K562 (cell line): ENCODE results near the gene SEBOX. TPM values are rescaled to one million over a fixed set of nuclear protein-coding genes. Genes with fewer than 3 reads are reported as not detected.
A peak's percentile ranks its signal among the peaks of the same experiment; 100 is the strongest.

Experiments used
- BMI1 ChIP-seq: fragments of 150-350 bp; IDR thresholded peaks from 2 replicates; pipeline ENCODE4 v1.6.1; 2014; ENCODE audit warnings: low read length
- CTCFL ChIP-seq: IDR thresholded peaks from 2 replicates; pipeline ENCODE4 v1.6.1; 2011; ENCODE audit warnings: borderline replicate concordance, low read depth, mild to moderate bottlenecking, moderate library complexity, low read length; ENCODE audit not compliant: insufficient read depth, poor library complexity, severe bottlenecking
- E2F3 ChIP-seq: fragments of 250-450 bp; sonication (Bioruptor Pico); IDR thresholded peaks from 2 replicates; pipeline ENCODE4 v1.4.0; 2020; ENCODE audit warnings: mild to moderate bottlenecking
- EWSR1 ChIP-seq: fragments of 450-650 bp; IDR thresholded peaks from 2 replicates; pipeline ENCODE4 v1.6.1; 2018; ENCODE audit warnings: borderline replicate concordance, mild to moderate bottlenecking, low read depth, moderate library complexity; ENCODE audit not compliant: partially characterized antibody
- GATAD2B ChIP-seq: fragments of 450-650 bp; IDR thresholded peaks from 2 replicates; pipeline ENCODE4 v1.6.1; 2017; ENCODE audit warnings: mild to moderate bottlenecking, borderline replicate concordance
- NR2C2 ChIP-seq, 2 experiments: fragments of 200-800 bp in 1 of 2; sonication (Bioruptor generic) in 1 of 2; sonication (generic) in 1 of 2; formaldehyde crosslinking in 1 of 2; IDR thresholded peaks; 2 replicates each; pipeline versions ENCODE4 v1.6.1 to v1.8.0; 2016 to 2022; ENCODE audit warnings: mild to moderate bottlenecking in 1 of 2, missing compliant biosample characterization in 1 of 2, missing genetic modification characterization in 1 of 2, missing genetic modification reagents in 1 of 2
- PHF8 ChIP-seq: fragments of 200-600 bp; sonication (generic); IDR thresholded peaks from 2 replicates; pipeline ENCODE4 v1.6.1; 2012; ENCODE audit warnings: mixed run types, mild to moderate bottlenecking, inconsistent platforms, low read length, moderate library complexity, borderline replicate concordance
- RB1 ChIP-seq: fragments of 450-650 bp; IDR thresholded peaks from 2 replicates; pipeline ENCODE4 v1.6.1; 2017; ENCODE audit warnings: low read depth, mild to moderate bottlenecking
- RBBP5 ChIP-seq: fragments of 200-600 bp; sonication (generic); IDR thresholded peaks from 2 replicates; pipeline ENCODE4 v1.6.1; 2012; ENCODE audit warnings: borderline replicate concordance, mild to moderate bottlenecking, low read length, control low read depth, inconsistent platforms; ENCODE audit not compliant: insufficient read depth, poor library complexity, severe bottlenecking
- RBM17 ChIP-seq: fragments of 200-400 bp; formaldehyde crosslinking; IDR thresholded peaks from 2 replicates; pipeline ENCODE4 v1.6.1; 2017; ENCODE audit warnings: low read depth, mild to moderate bottlenecking, low read length, borderline replicate concordance
- RNF2 ChIP-seq: sonication (generic); IDR thresholded peaks from 2 replicates; pipeline ENCODE4 v1.6.1; 2016
- SIN3B ChIP-seq: fragments of 450-650 bp; IDR thresholded peaks from 2 replicates; pipeline ENCODE4 v1.6.1; 2017; ENCODE audit warnings: low read depth, mild to moderate bottlenecking, moderate library complexity
- SMARCA5 ChIP-seq: fragments of 450-650 bp; IDR thresholded peaks from 2 replicates; pipeline ENCODE4 v1.6.1; 2016
- SRSF9 ChIP-seq: fragments of 200-400 bp; formaldehyde crosslinking; IDR thresholded peaks from 2 replicates; pipeline ENCODE4 v1.6.1; 2017; ENCODE audit warnings: low read depth, low read length, borderline replicate concordance
- YBX1 ChIP-seq: fragments of 450-650 bp; IDR thresholded peaks from 2 replicates; pipeline ENCODE4 v1.7.1; 2016; ENCODE audit warnings: mild to moderate bottlenecking
- ZFP30 ChIP-seq: fragments of 250-450 bp; sonication (Bioruptor Pico); IDR thresholded peaks from 2 replicates; pipeline ENCODE4 v1.8.0; 2022; ENCODE audit warnings: moderate library complexity, mild to moderate bottlenecking, inconsistent platforms, borderline replicate concordance
- ZNF174 ChIP-seq: fragments of 250-450 bp; sonication (Bioruptor Pico); IDR thresholded peaks from 2 replicates; pipeline ENCODE4 v1.4.0; 2020; ENCODE audit warnings: mild to moderate bottlenecking
- ZNF79 ChIP-seq: fragments of 250-450 bp; sonication (Bioruptor Pico); IDR thresholded peaks from 2 replicates; pipeline ENCODE4 v1.4.0; 2020; ENCODE audit warnings: low read depth, mild to moderate bottlenecking, moderate library complexity
- polyA plus RNA-seq, 8 experiments: library from polyadenylated mRNA; depleted of rRNA in 4 of 8; stranded (reverse) in 5 of 8; unstranded in 3 of 8; fragments of >200 nt; fragmentation: Nextera tagmentation in 2 of 8; fragmentation: Illumina TruSeq in 1 of 8; extraction: Ambion mirVana in 2 of 8; extraction: Trizol in 1 of 8; gene quantifications; 2 replicates each; pipeline versions ENCODE4 v1.2.1 to v1.2.3, GENCODE V29; 2011 to 2014; ENCODE audit warnings: inconsistent platforms in 1 of 8, missing spikeins in 1 of 8
- total RNA-seq, 7 experiments: library from RNA; depleted of rRNA in 6 of 7; stranded (reverse); fragments of >200 nt in 6 of 7; fragmentation: Illumina TruSeq in 2 of 7; extraction: Trizol in 2 of 7; gene quantifications; 2 replicates each; pipeline versions ENCODE4 v1.2.1 to v1.2.3, GENCODE V29; 2011 to 2021; ENCODE audit warnings: low replicate concordance in 1 of 7
- TF ChIP-seq, protein P1 (sequence below): sonication (generic); formaldehyde crosslinking; IDR thresholded peaks from 2 replicates; pipeline ENCODE4 v1.8.0; 2022; ENCODE audit warnings: mild to moderate bottlenecking, missing genetic modification reagents
- TF ChIP-seq, protein P2 (sequence below), 2 experiments: fragments of 450-650 bp; IDR thresholded peaks; 2 replicates each; pipeline ENCODE4 v1.6.1; 2018; ENCODE audit warnings: mild to moderate bottlenecking in 2 of 2, low read depth in 1 of 2; ENCODE audit not compliant: partially characterized antibody in 2 of 2

Gene SEBOX
- total and polyA plus RNA-seq, 9 of the 15 experiments (the other 6 are each of a cell fraction or from before 2014, with no cell fraction given) = not detected

DNA sequence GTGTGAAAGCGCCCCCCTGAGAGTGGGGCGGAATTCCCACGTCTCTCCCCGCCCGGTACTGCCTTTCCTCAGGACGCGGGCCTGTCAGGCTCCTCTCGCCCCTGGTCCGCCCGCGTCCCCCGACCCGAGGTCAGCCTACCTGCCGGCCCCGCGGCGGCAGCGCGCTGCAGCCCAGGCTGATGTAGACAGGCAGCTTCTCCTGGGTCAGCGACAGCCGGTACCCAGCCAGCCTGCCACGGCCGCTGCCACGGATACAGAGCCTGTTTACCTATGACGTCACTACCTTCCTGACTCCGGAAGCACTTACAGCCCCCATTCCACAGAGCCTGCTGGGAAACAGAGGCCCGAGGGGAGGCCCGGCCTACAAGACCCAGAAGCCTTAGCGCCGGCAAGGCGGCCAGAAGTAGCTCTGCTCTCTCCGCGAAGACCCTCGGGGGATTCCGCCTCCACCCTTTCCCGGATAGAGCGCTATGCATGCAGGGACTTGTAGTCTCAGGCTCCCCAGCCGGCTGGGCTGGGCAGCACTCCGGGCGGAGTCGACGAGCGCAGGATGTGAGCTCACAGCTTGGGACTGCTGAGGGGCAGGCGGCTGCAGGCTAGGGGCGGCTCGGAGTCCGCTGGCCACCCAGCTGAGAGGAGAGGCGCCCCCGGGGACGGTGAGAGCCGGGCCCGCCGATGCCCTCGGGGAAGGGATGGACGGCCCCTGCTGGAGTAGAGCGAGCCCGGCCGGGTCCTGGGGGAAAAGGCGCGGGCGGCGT lies 29.6 kb downstream of the SEBOX start, which contains the start of the genes IFT20 and TNFAIP1 (continued):
- TF ChIP-seq PHF8 (peak; percentile 73; the same call in 1 of the 2 replicates), ZFP30 (no peak), ZNF174 (CRISPR knock-in tag) (no peak), SRSF9 (no peak), CTCFL (peak; percentile 19), RNF2 (no peak), RBBP5 (peak; percentile 81), SMARCA5 (no peak), EWSR1 (no peak), YBX1 (no peak), ZNF79 (0 out of 2 replicates have a peak, but pooled peaks have one; percentile 59), RB1 (peak; percentile 32), SIN3B (peak; percentile 76), BMI1 (no peak), RBM17 (no peak), NR2C2 (CRISPR knock-in tag; IDR thresholded peaks at IDR 0.05) (peak; percentile 99), NR2C2 (tag; IDR thresholded peaks at IDR 0.05) (peak; percentile 100), GATAD2B (no peak), E2F3 (peak; percentile 78; the same call in 1 of the 2 replicates)
- TF ChIP-seq, protein P1, sequence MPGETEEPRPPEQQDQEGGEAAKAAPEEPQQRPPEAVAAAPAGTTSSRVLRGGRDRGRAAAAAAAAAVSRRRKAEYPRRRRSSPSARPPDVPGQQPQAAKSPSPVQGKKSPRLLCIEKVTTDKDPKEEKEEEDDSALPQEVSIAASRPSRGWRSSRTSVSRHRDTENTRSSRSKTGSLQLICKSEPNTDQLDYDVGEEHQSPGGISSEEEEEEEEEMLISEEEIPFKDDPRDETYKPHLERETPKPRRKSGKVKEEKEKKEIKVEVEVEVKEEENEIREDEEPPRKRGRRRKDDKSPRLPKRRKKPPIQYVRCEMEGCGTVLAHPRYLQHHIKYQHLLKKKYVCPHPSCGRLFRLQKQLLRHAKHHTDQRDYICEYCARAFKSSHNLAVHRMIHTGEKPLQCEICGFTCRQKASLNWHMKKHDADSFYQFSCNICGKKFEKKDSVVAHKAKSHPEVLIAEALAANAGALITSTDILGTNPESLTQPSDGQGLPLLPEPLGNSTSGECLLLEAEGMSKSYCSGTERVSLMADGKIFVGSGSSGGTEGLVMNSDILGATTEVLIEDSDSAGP = no peak
- TF ChIP-seq, protein P2, sequence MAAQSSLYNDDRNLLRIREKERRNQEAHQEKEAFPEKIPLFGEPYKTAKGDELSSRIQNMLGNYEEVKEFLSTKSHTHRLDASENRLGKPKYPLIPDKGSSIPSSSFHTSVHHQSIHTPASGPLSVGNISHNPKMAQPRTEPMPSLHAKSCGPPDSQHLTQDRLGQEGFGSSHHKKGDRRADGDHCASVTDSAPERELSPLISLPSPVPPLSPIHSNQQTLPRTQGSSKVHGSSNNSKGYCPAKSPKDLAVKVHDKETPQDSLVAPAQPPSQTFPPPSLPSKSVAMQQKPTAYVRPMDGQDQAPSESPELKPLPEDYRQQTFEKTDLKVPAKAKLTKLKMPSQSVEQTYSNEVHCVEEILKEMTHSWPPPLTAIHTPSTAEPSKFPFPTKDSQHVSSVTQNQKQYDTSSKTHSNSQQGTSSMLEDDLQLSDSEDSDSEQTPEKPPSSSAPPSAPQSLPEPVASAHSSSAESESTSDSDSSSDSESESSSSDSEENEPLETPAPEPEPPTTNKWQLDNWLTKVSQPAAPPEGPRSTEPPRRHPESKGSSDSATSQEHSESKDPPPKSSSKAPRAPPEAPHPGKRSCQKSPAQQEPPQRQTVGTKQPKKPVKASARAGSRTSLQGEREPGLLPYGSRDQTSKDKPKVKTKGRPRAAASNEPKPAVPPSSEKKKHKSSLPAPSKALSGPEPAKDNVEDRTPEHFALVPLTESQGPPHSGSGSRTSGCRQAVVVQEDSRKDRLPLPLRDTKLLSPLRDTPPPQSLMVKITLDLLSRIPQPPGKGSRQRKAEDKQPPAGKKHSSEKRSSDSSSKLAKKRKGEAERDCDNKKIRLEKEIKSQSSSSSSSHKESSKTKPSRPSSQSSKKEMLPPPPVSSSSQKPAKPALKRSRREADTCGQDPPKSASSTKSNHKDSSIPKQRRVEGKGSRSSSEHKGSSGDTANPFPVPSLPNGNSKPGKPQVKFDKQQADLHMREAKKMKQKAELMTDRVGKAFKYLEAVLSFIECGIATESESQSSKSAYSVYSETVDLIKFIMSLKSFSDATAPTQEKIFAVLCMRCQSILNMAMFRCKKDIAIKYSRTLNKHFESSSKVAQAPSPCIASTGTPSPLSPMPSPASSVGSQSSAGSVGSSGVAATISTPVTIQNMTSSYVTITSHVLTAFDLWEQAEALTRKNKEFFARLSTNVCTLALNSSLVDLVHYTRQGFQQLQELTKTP (IDR thresholded peaks at IDR 0.05; ENCODE audit: low read depth in 1 of 2, partially characterized antibody in 2 of 2) = peak in 1 of 2 experiments; percentile 97
